Heart right ventricle (tissue), 16 donors: ENCODE measurements around the gene PEAK1. TPM values are rescaled to one million over a fixed set of nuclear protein-coding genes. Genes with fewer than 3 reads are reported as not detected.

Experiments
- ATAC-seq, 8 donors: fragments of 200-7000 bp; cut with Tn5 transposase; one replicate each; pipeline ENCODE4 v1.9.1; 2020; ENCODE audit warnings: mild to moderate bottlenecking in 8 of 8, moderate library complexity in 8 of 8, moderate number of reproducible peaks in 1 of 8
- DNase-seq, 2 donors: peaks; one replicate each; pipeline ENCODE4 v3.0.0-alpha.2; 2020
- H3K27ac ChIP-seq, 10 donors: fragments of 200-600 bp; sonication (generic) in 2 of 10; one replicate each; pipeline versions ENCODE4 v1.5.0 to v1.8.0; 2020 to 2022; ENCODE audit warnings: mild to moderate bottlenecking in 3 of 10
- H3K27me3 ChIP-seq, 7 donors: fragments of 200-600 bp; one replicate each; pipeline ENCODE4 v1.8.0; 2021 to 2022; ENCODE audit warnings: mild to moderate bottlenecking in 2 of 7
- H3K36me3 ChIP-seq, 9 donors: fragments of 200-600 bp; sonication (generic) in 1 of 9; one replicate each; pipeline versions ENCODE4 v1.5.0 to v1.8.0; 2020 to 2022; ENCODE audit warnings: mild to moderate bottlenecking in 2 of 9
- H3K4me1 ChIP-seq, 9 donors: fragments of 200-600 bp; sonication (generic) in 1 of 9; one replicate each; pipeline versions ENCODE4 v1.5.0 to v1.8.0; 2020 to 2022; ENCODE audit warnings: mild to moderate bottlenecking in 4 of 9
- H3K4me3 ChIP-seq, 10 donors: fragments of 200-600 bp; sonication (generic) in 2 of 10; one replicate each; pipeline versions ENCODE4 v1.5.0 to v1.8.0; 2020 to 2022; ENCODE audit warnings: mild to moderate bottlenecking in 7 of 10, moderate library complexity in 2 of 10
- H3K9me3 ChIP-seq, 11 donors: fragments of 200-600 bp in 10 of 11; sonication (generic) in 2 of 11; one replicate each; pipeline versions ENCODE4 v1.5.0 to v1.8.0; 2013 to 2022; ENCODE audit warnings: mild to moderate bottlenecking in 2 of 11, control low read depth in 1 of 11, moderate library complexity in 1 of 11
- CTCF ChIP-seq, 9 donors: fragments of 200-600 bp; sonication (generic) in 2 of 9; IDR thresholded peaks; one replicate each; pipeline versions ENCODE4 v1.5.0 to v1.8.0; 2021 to 2022; ENCODE audit warnings: antibody characterized with exemption in 9 of 9, mild to moderate bottlenecking in 5 of 9, moderate library complexity in 1 of 9
- WGBS, 2 donors: extraction: QIAGEN DNeasy Blood & Tissue Kit; methylation state at CpG; one replicate each; pipeline ENCODE4 v1.1.7; 2013; ENCODE audit warnings: inconsistent platforms in 1 of 2; 5-methylcytosine and 5-hydroxymethylcytosine counted together
- intact Hi-C, 10 donors: fragments of 100-400 bp; cut with DNase I; formaldehyde crosslinking; loops; one replicate each; pipeline versions ENCODE4 v1.11.1 to v1.14.2; 2022
- polyA plus RNA-seq, 2 donors: library from polyadenylated mRNA; stranded (reverse); fragments of 200-250 nt; gene quantifications; one replicate each; pipeline ENCODE4 v1.2.3, GENCODE V29; 2013
- total RNA-seq, 10 donors: library from RNA; stranded (reverse); fragmentation: NEBNext Ultra II Directional in 3 of 10; extraction: Animal tissue kit (Norgen Biotek cat#: 25700) in 3 of 10; gene quantifications; one replicate each; pipeline versions ENCODE4 v1.2.1 to v1.2.4, GENCODE V29; 2021 to 2023
- donor health status: Arrhythmogenic right ventricular cardiomyopathy.
- donor health status: ischemic (EF 13 %, LVEDD 7.1; RV severe dilation, severe dysfunction).
- donor health status: healthy with polysubstance abuse.
- donor health status: DM: no; HTN: yes; CAD: no.
- donor health status: DM: no; HTN: no; CAD: no.
- donor health status: ischemic (EF 25% LVEDD 6.9; RV normal size, moderate dysfunction).
- donor health status: ischemic (EF 25% LVEDD 5.7; RV mildly dilated, moderate dysfunction).
- donor health status: healthy.
- donor health status: DM: yes; HTN: yes; CAD: no.
- donor health status: Ischemic cardiomyopathy.
- donor health status: ischemic (EF 35%, LVEDD 5.7; RV mildly dilated, moderate dysfunction).
- donor health status: nonischemic (EF 11% LVEDD 7.7; RV severe dilation, severe dysfunction).
- donor health status: DM: yes; HTN: yes; CAD: no.
- donor health status: PGD.
- donor health status: ischemic (EF 29% LVEDD 5.4; RV normal size, mild dysfunction).
- donor health status: nonischemic (EF 23%, LVEDD 6.1; RV moderate dilation, normal function).

PEAK1 gene
- total and polyA plus RNA-seq, 12 donors: 7.0 to 146 (median 90.8) TPM

- H3K27me3 ChIP-seq: no peaks in the 10 kb centered on the region
- no peak overlapping the region for H3K27ac ChIP-seq
- H3K36me3 ChIP-seq: no peaks in the 10 kb centered on the region
- H3K4me1 ChIP-seq: peaks cover 0 to 37% (median 13%) of the 10 kb centered on the region in 9 donors
- no peak for TF ChIP-seq CTCF (IDR thresholded peaks at IDR 0.05)
- no peak overlapping the region for H3K4me3 ChIP-seq
- 98 to 99% methylated on average over 1 of the region's 1 CpG for WGBS, 2 donors
- intact Hi-C loops: no loop called here
- DNase-seq (no peak), ATAC-seq (no peak)
- H3K9me3 ChIP-seq: peaks cover 0 to 56% (median 33%) of the 10 kb centered on the region in 11 donors
Measured at GRCh38 chr15:77400258-77400657, 19.6 kb downstream of the PEAK1 start.

GRCh38 chr15:77398927-77399326 is 21.0 kb downstream of the PEAK1 start:
- intact Hi-C loops: no loop called here
- 98 to 99% methylated on average over 1 of the region's 1 CpG for WGBS, 2 donors
- Histone ChIP-seq H3K4me1 (peaks cover 0 to 26% (median 11%) of the 10 kb centered on the region in 9 donors), H3K9me3 (peaks cover 0 to 69% (median 42%) of the 10 kb centered on the region in 11 donors), H3K27me3 (no peaks in the 10 kb centered on the region), H3K4me3 (no peak overlapping the region), H3K36me3 (no peaks in the 10 kb centered on the region), H3K27ac (no peak overlapping the region)
- TF ChIP-seq CTCF (IDR thresholded peaks at IDR 0.05): no peak
- no peak for ATAC-seq
- no peak for DNase-seq

- intact Hi-C loops: no loop called here
- peaks cover 0 to 69% (median 42%) of the 10 kb centered on the region in 11 donors for H3K9me3 ChIP-seq
- H3K4me1 ChIP-seq: peaks cover 0 to 26% (median 16%) of the 10 kb centered on the region in 9 donors
- no peak for ATAC-seq
- 95 to 97% methylated on average over 1 of the region's 1 CpG for WGBS, 2 donors
- H3K4me3 ChIP-seq: no peak overlapping the region
- DNase-seq: no peak
- H3K36me3 ChIP-seq: no peaks in the 10 kb centered on the region
- TF ChIP-seq CTCF (IDR thresholded peaks at IDR 0.05): no peak
- no peak overlapping the region for H3K27ac ChIP-seq
- no peaks in the 10 kb centered on the region for H3K27me3 ChIP-seq
Measured at GRCh38 chr15:77396692-77397091, 23.2 kb downstream of the PEAK1 start.

GRCh38 chr15:77395013-77395774 is 24.7 kb downstream of the PEAK1 start:
- no peak for TF ChIP-seq CTCF (IDR thresholded peaks at IDR 0.05)
- ATAC-seq: no peak
- peaks cover 0 to 62% (median 38%) of the 10 kb centered on the region in 11 donors for H3K9me3 ChIP-seq
- H3K4me3 ChIP-seq: no peak overlapping the region
- peaks cover 3 to 37% (median 29%) of the 10 kb centered on the region in 9 donors for H3K4me1 ChIP-seq
- no peak overlapping the region for H3K27ac ChIP-seq
- H3K27me3 ChIP-seq: no peaks in the 10 kb centered on the region
- intact Hi-C loops: no loop called here
- WGBS, 2 donors: 95% methylated on average over 3 of the region's 3 CpGs
- no peak for DNase-seq
- H3K36me3 ChIP-seq: no peaks in the 10 kb centered on the region
